ENCODE measurements around the gene TTC34. TPM values are rescaled to one million over a fixed set of nuclear protein-coding genes. Genes with fewer than 3 reads are reported as not detected.

The TTC34 gene
- polyA plus RNA-seq (2013, experiment 1 of 2; ENCODE audit: insufficient read length): 0.05 TPM
- polyA plus RNA-seq (2013, experiment 2 of 2; ENCODE audit: insufficient read length): 0.06 TPM

GRCh38 chr1:2801535-2802291 is at the start of gene TTC34:
Gene TTC34, minus strand, starts transcription at chr1:2801693. Its CDS starts 866 bp downstream, at chr1:2800827.
- DNase-seq: peak; percentile 17

GRCh38 chr1:2850502-2850901 is 49.0 kb upstream of the TTC34 start:
- no peak for DNase-seq

- no peak for DNase-seq
Measured at GRCh38 chr1:2848006-2848670, 46.6 kb upstream of the TTC34 start.

GRCh38 chr1:2847086-2847985 is 45.8 kb upstream of the TTC34 start:
- no peak for DNase-seq

- DNase-seq: no peak
Measured at GRCh38 chr1:2845869-2846268, 44.4 kb upstream of the TTC34 start.

GRCh38 chr1:2840036-2840809 is 38.7 kb upstream of the TTC34 start:
- no peak for DNase-seq

GRCh38 chr1:2837823-2838222 is 36.3 kb upstream of the TTC34 start:
- no peak for DNase-seq

- no peak for DNase-seq
Measured at GRCh38 chr1:2837316-2837715, 35.8 kb upstream of the TTC34 start.

- DNase-seq: no peak
Measured at GRCh38 chr1:2836333-2836970, 35.0 kb upstream of the TTC34 start.

GRCh38 chr1:2835650-2836159 is 34.2 kb upstream of the TTC34 start:
- DNase-seq: no peak

GRCh38 chr1:2834741-2835564 is 33.5 kb upstream of the TTC34 start:
- no peak for DNase-seq

- DNase-seq: no peak
Measured at GRCh38 chr1:2834146-2834475, 32.6 kb upstream of the TTC34 start.

GRCh38 chr1:2833454-2834145 is 32.1 kb upstream of the TTC34 start:
- DNase-seq: no peak

- DNase-seq: no peak
Measured at GRCh38 chr1:2832506-2833453, 31.3 kb upstream of the TTC34 start.

- no peak for DNase-seq
Measured at GRCh38 chr1:2831596-2832212, 30.2 kb upstream of the TTC34 start.

- no peak for DNase-seq
Measured at GRCh38 chr1:2830761-2831425, 29.4 kb upstream of the TTC34 start.

- no peak for DNase-seq
Measured at GRCh38 chr1:2829846-2830615, 28.5 kb upstream of the TTC34 start.

Measured in fibroblast of skin of scalp (primary cell).